ENCODE data around the gene RPTOR. TPM values are rescaled to one million over a fixed set of nuclear protein-coding genes. Genes with fewer than 3 reads are reported as not detected.

RPTOR gene
- total RNA-seq, 1 experiment from 2014 or later = 46.2 TPM

DNA sequence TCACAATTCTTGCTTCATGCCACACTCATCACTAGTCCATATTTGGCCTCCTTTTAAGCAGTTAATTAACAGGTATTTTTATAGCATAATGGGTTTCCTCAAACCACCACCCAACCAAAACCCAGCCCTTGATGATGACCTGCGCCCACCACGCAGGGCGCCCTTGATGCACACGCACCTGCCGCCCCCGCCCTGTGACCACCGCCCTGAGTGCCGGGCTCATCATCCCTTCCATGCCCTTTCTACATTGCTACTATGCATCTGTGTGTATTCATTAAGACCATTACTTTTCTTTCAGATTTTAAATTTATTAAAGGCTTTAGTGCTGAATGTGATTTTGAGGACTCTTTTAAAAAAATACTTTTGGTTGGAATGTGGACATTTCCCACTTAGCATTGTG is 242.2 kb downstream of the RPTOR start:
- intact Hi-C loops (cut with micrococcal nuclease) = no loop called here

DNA sequence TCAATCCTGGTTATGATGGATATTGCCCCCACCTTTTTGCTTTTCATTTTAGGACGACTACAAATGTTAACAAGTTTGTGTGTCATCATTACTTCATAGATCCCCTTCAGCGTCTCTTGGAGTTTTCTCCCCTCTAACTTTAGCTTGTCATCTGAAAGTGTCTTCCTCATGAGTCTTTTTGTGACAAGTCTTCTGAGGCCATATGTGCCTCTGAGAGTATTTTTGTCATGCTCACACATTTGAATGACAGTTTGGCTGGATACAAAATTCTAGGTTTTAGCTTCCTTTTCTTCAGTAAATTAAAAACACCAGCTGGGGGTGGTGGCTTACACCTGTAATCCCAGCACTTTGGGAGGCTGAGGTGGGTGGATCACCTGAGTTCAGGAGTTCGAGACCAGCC is 243.2 kb downstream of the RPTOR start:
- Histone ChIP-seq H3K9me3 (ENCODE audit: low read length) (no peaks in the 10 kb centered on the region), H3K27me3 (ENCODE audit: low read length) (no peaks in the 10 kb centered on the region), H3K9me2 (replicated peaks; ENCODE audit: low read length) (no peaks in the 10 kb centered on the region), H3K9ac (ENCODE audit: low read length) (no peak overlapping the region), H3K4me2 (ENCODE audit: low read length) (no peak overlapping the region), H3K79me2 (ENCODE audit: low read length) (peaks cover 36% of the 10 kb centered on the region), H3K4me1 (ENCODE audit: insufficient read depth, low read length) (peaks cover 46% of the 10 kb centered on the region), H2AFZ (ENCODE audit: low read length) (no peak overlapping the region), H3K36me3 (ENCODE audit: low read depth, low read length) (0 out of 2 replicates have a peak, but pooled peaks cover 3% of the 10 kb centered on the region), H4K20me1 (ENCODE audit: low read length) (no peaks in the 10 kb centered on the region), H3F3A (ENCODE audit: low read length, unreplicated experiment) (no peaks in the 10 kb centered on the region), H3K4me3 (ENCODE audit: low read length) (no peak overlapping the region), H3K27ac (ENCODE audit: low read length) (no peak overlapping the region)
- TF ChIP-seq EZH2phosphoT487 (IDR thresholded peaks at IDR 0.05; ENCODE audit: borderline replicate concordance, low read length) = no peak
- TF ChIP-seq, protein P1, sequence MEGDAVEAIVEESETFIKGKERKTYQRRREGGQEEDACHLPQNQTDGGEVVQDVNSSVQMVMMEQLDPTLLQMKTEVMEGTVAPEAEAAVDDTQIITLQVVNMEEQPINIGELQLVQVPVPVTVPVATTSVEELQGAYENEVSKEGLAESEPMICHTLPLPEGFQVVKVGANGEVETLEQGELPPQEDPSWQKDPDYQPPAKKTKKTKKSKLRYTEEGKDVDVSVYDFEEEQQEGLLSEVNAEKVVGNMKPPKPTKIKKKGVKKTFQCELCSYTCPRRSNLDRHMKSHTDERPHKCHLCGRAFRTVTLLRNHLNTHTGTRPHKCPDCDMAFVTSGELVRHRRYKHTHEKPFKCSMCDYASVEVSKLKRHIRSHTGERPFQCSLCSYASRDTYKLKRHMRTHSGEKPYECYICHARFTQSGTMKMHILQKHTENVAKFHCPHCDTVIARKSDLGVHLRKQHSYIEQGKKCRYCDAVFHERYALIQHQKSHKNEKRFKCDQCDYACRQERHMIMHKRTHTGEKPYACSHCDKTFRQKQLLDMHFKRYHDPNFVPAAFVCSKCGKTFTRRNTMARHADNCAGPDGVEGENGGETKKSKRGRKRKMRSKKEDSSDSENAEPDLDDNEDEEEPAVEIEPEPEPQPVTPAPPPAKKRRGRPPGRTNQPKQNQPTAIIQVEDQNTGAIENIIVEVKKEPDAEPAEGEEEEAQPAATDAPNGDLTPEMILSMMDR (conservative IDR thresholded peaks at IDR 0.05; ENCODE audit: low read depth, low read length) = no peak
- TF ChIP-seq EZH2 (IDR thresholded peaks at IDR 0.05; ENCODE audit: low read length, unreplicated experiment) = no peak
- no TSS peak for BruUV-seq (replicated peaks)
- DNase-seq (no peak), ATAC-seq (no peak)
- intact Hi-C loops (cut with micrococcal nuclease) = loop anchor here (2.0 kb wide), 1 partner anchor 69 kb away; no protein-coding TSS in a partner anchor
- ChIA-PET POLR2A (ENCODE audit: unreplicated experiment) (no interaction called here), CTCF (no interaction called here)

More for the DNA sequence above, 242.2 kb downstream of the RPTOR start:
- no peaks in the 10 kb centered on the region for H3K9me2 ChIP-seq (replicated peaks; ENCODE audit: low read length)
- DNase-seq (no peak), ATAC-seq (no peak)
- 0 out of 2 replicates have a peak, but pooled peaks cover 3% of the 10 kb centered on the region for H3K36me3 ChIP-seq (ENCODE audit: low read depth, low read length)
- no peaks in the 10 kb centered on the region for H3K9me3 ChIP-seq (ENCODE audit: low read length)
- ChIA-PET CTCF (no interaction called here), POLR2A (ENCODE audit: unreplicated experiment) (no interaction called here)
- no TSS peak for BruUV-seq (replicated peaks)
- H2AFZ ChIP-seq (ENCODE audit: low read length) = no peak overlapping the region
- H4K20me1 ChIP-seq (ENCODE audit: low read length) = no peaks in the 10 kb centered on the region
- H3K27me3 ChIP-seq (ENCODE audit: low read length) = no peaks in the 10 kb centered on the region
- TF ChIP-seq, protein P1 (conservative IDR thresholded peaks at IDR 0.05; ENCODE audit: low read depth, low read length) = no peak
- TF ChIP-seq EZH2phosphoT487 (IDR thresholded peaks at IDR 0.05; ENCODE audit: borderline replicate concordance, low read length) (no peak), EZH2 (IDR thresholded peaks at IDR 0.05; ENCODE audit: low read length, unreplicated experiment) (no peak)
- no peak overlapping the region for H3K27ac ChIP-seq (ENCODE audit: low read length)
- H3K9ac ChIP-seq (ENCODE audit: low read length) = no peak overlapping the region
- no peak overlapping the region for H3K4me3 ChIP-seq (ENCODE audit: low read length)
- H3K79me2 ChIP-seq (ENCODE audit: low read length) = peaks cover 36% of the 10 kb centered on the region
- no peaks in the 10 kb centered on the region for H3F3A ChIP-seq (ENCODE audit: low read length, unreplicated experiment)
- H3K4me2 ChIP-seq (ENCODE audit: low read length) = no peak overlapping the region
- peaks cover 43% of the 10 kb centered on the region for H3K4me1 ChIP-seq (ENCODE audit: insufficient read depth, low read length)

DNA sequence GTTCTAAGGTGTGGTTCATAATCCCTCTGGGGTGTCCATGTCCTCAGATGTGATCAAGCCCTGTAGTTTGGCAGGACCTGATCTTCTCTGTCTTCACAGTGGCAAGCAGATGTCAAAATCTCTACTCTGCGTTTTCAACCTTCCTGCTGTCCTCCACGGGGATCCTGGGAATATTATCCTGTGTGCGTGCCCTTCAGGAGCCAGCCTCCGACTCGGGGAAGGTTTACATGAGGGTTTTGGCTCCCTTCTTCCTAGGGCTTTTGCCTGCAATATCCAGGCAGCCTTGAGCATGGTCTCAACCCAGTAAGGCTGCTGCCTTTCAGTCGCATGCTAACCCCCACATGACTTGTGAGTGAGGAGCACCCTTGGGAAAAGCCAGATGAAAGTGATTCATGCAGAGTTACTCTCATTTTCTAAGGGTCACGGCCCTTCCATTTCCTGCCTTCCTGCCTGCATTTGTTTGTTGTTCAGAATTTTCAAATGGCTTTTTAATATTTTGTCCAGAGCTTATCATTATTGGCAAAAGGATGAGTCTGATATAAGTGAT is 244.8 kb downstream of the RPTOR start:
- Histone ChIP-seq H3K9me3 (ENCODE audit: low read length) (no peaks in the 10 kb centered on the region), H3K4me3 (ENCODE audit: low read length) (no peak overlapping the region), H3K27ac (ENCODE audit: low read length) (peak overlapping the region; percentile 95), H3K9me2 (replicated peaks; ENCODE audit: low read length) (no peaks in the 10 kb centered on the region), H3K79me2 (ENCODE audit: low read length) (peaks cover 42% of the 10 kb centered on the region), H3K27me3 (ENCODE audit: low read length) (no peaks in the 10 kb centered on the region), H3F3A (ENCODE audit: low read length, unreplicated experiment) (no peaks in the 10 kb centered on the region), H3K4me1 (ENCODE audit: insufficient read depth, low read length) (peaks cover 58% of the 10 kb centered on the region), H4K20me1 (ENCODE audit: low read length) (no peaks in the 10 kb centered on the region), H2AFZ (ENCODE audit: low read length) (no peak overlapping the region), H3K4me2 (ENCODE audit: low read length) (peak overlapping the region; percentile 49), H3K9ac (ENCODE audit: low read length) (peak overlapping the region; percentile 83), H3K36me3 (ENCODE audit: low read depth, low read length) (0 out of 2 replicates have a peak, but pooled peaks cover 3% of the 10 kb centered on the region)
- ChIA-PET CTCF (no interaction called here), POLR2A (ENCODE audit: unreplicated experiment) (no interaction called here)
- peak; percentile 62 for ATAC-seq
- DNase-seq = peak; percentile 84
- TF ChIP-seq EZH2 (IDR thresholded peaks at IDR 0.05; ENCODE audit: low read length, unreplicated experiment) (no peak), EZH2phosphoT487 (IDR thresholded peaks at IDR 0.05; ENCODE audit: borderline replicate concordance, low read length) (no peak)
- BruUV-seq (replicated peaks) = no TSS peak
- intact Hi-C loops (cut with micrococcal nuclease) = loop anchor here (2.0 kb wide), 1 partner anchor 67 kb away; no protein-coding TSS in a partner anchor
